AG09319 (cell line): ENCODE results near the gene PGM1.

ENCODE experiments used
- DNase-seq: peaks from one replicate; pipeline ENCODE4 v3.0.0-alpha.2; 2010; ENCODE audit warnings: low read depth; ENCODE audit errors: extremely low read depth
- CTCF ChIP-seq: IDR thresholded peaks from 2 replicates; pipeline ENCODE4 v1.5.1; 2011; ENCODE audit warnings: low read depth, mild to moderate bottlenecking, inconsistent platforms, low read length, moderate library complexity

PGM1 gene

GRCh38 chr1:63693944-63694571 is 100.8 kb downstream of the PGM1 start:
- no peak for TF ChIP-seq CTCF
- DNase-seq: no peak

GRCh38 chr1:63698001-63698838 is 105.0 kb downstream of the PGM1 start:
- no peak for DNase-seq
- TF ChIP-seq CTCF: no peak

GRCh38 chr1:63701187-63701586 is 108.0 kb downstream of the PGM1 start:
- no peak for TF ChIP-seq CTCF
- no peak for DNase-seq

GRCh38 chr1:63703701-63704107 is 110.5 kb downstream of the PGM1 start:
- no peak for DNase-seq
- TF ChIP-seq CTCF: no peak

- no peak for TF ChIP-seq CTCF
Observed at GRCh38 chr1:63704443-63704842, 111.2 kb downstream of the PGM1 start.

GRCh38 chr1:63705078-63705477 is 111.9 kb downstream of the PGM1 start:
- TF ChIP-seq CTCF: no peak
- DNase-seq: no peak

More at GRCh38 chr1:63704443-63704842, 111.2 kb downstream of the PGM1 start:
- no peak for DNase-seq

GRCh38 chr1:63709267-63709828 is 116.1 kb downstream of the PGM1 start:
- no peak for TF ChIP-seq CTCF
- no peak for DNase-seq
